ENCODE measurements around the gene CAB39.

Gene CAB39

GRCh38 chr2:230712443-230713330 is at the start of gene CAB39:
CAB39 (plus strand) TSS chr2:230712842; CDS start chr2:230760002, 47,160 bp downstream.
- H3K4me3 ChIP-seq (ENCODE audit: low read length), result peak within 1 kb of the TSS; percentile 88
- peaks cover 28% of the 10 kb centered on the region for H3K4me1 ChIP-seq (ENCODE audit: control insufficient read depth, insufficient read depth, low read length)
- H3K27me3 ChIP-seq (replicated peaks; ENCODE audit: control insufficient read depth, insufficient read depth, low read length), result no peaks in the 10 kb centered on the region

GRCh38 chr2:230664128-230664527 is 48.5 kb upstream of the CAB39 start:
- no peak overlapping the region for H3K4me3 ChIP-seq (ENCODE audit: low read length)
- H3K9ac ChIP-seq (ENCODE audit: low read length), result no peak overlapping the region
- H3K4me1 ChIP-seq (ENCODE audit: control insufficient read depth, insufficient read depth, low read length), result peaks cover 18% of the 10 kb centered on the region
- no peaks in the 10 kb centered on the region for H3K36me3 ChIP-seq (ENCODE audit: control insufficient read depth, insufficient read depth, low read length, severe bottlenecking)
- peak; percentile 30 for DNase-seq (ENCODE audit: low read depth)
- H3K27me3 ChIP-seq (replicated peaks; ENCODE audit: control insufficient read depth, insufficient read depth, low read length), result no peaks in the 10 kb centered on the region
- H3K9me3 ChIP-seq (ENCODE audit: control insufficient read depth, low read length), result no peaks in the 10 kb centered on the region

More at GRCh38 chr2:230712443-230713330, at the start of gene CAB39:
- Histone ChIP-seq H3K9me3 (ENCODE audit: control insufficient read depth, low read length) (no peaks in the 10 kb centered on the region), H3K36me3 (ENCODE audit: control insufficient read depth, insufficient read depth, low read length, severe bottlenecking) (peaks cover 4% of the 10 kb centered on the region), H3K9ac (ENCODE audit: low read length) (peak within 1 kb of the TSS; percentile 95)
- DNase-seq (ENCODE audit: low read depth), result peak; percentile 96

- no peaks in the 10 kb centered on the region for H3K36me3 ChIP-seq (ENCODE audit: control insufficient read depth, insufficient read depth, low read length, severe bottlenecking)
- no peaks in the 10 kb centered on the region for H3K27me3 ChIP-seq (replicated peaks; ENCODE audit: control insufficient read depth, insufficient read depth, low read length)
- H3K4me3 ChIP-seq (ENCODE audit: low read length), result no peak overlapping the region
Measured at GRCh38 chr2:230664844-230665243, 47.8 kb upstream of the CAB39 start.

GRCh38 chr2:230665263-230665691 is 47.4 kb upstream of the CAB39 start:
- H3K4me1 ChIP-seq (ENCODE audit: control insufficient read depth, insufficient read depth, low read length), result peaks cover 16% of the 10 kb centered on the region
- DNase-seq (ENCODE audit: low read depth), result no peak
- no peaks in the 10 kb centered on the region for H3K27me3 ChIP-seq (replicated peaks; ENCODE audit: control insufficient read depth, insufficient read depth, low read length)
- no peaks in the 10 kb centered on the region for H3K9me3 ChIP-seq (ENCODE audit: control insufficient read depth, low read length)
- no peak overlapping the region for H3K4me3 ChIP-seq (ENCODE audit: low read length)
- no peak overlapping the region for H3K9ac ChIP-seq (ENCODE audit: low read length)
- no peaks in the 10 kb centered on the region for H3K36me3 ChIP-seq (ENCODE audit: control insufficient read depth, insufficient read depth, low read length, severe bottlenecking)

More at GRCh38 chr2:230664844-230665243, 47.8 kb upstream of the CAB39 start:
- DNase-seq (ENCODE audit: low read depth), result no peak
- peaks cover 18% of the 10 kb centered on the region for H3K4me1 ChIP-seq (ENCODE audit: control insufficient read depth, insufficient read depth, low read length)
- H3K9ac ChIP-seq (ENCODE audit: low read length), result no peak overlapping the region
- H3K9me3 ChIP-seq (ENCODE audit: control insufficient read depth, low read length), result no peaks in the 10 kb centered on the region

- H3K4me1 ChIP-seq (ENCODE audit: control insufficient read depth, insufficient read depth, low read length), result peaks cover 13% of the 10 kb centered on the region
- no peak overlapping the region for H3K4me3 ChIP-seq (ENCODE audit: low read length)
- H3K36me3 ChIP-seq (ENCODE audit: control insufficient read depth, insufficient read depth, low read length, severe bottlenecking), result no peaks in the 10 kb centered on the region
- no peaks in the 10 kb centered on the region for H3K27me3 ChIP-seq (replicated peaks; ENCODE audit: control insufficient read depth, insufficient read depth, low read length)
- DNase-seq (ENCODE audit: low read depth), result no peak
- no peaks in the 10 kb centered on the region for H3K9me3 ChIP-seq (ENCODE audit: control insufficient read depth, low read length)
- no peak overlapping the region for H3K9ac ChIP-seq (ENCODE audit: low read length)
Measured at GRCh38 chr2:230666446-230666845, 46.2 kb upstream of the CAB39 start.

GRCh38 chr2:230666885-230667712 is 45.5 kb upstream of the CAB39 start:
- DNase-seq (ENCODE audit: low read depth), result peak; percentile 25
- H3K4me1 ChIP-seq (ENCODE audit: control insufficient read depth, insufficient read depth, low read length), result peaks cover 13% of the 10 kb centered on the region

GRCh38 chr2:230668184-230668938 is 44.3 kb upstream of the CAB39 start:
- no peak overlapping the region for H3K9ac ChIP-seq (ENCODE audit: low read length)
- H3K4me3 ChIP-seq (ENCODE audit: low read length), result no peak overlapping the region
- peak; percentile 45 for DNase-seq (ENCODE audit: low read depth)
- H3K9me3 ChIP-seq (ENCODE audit: control insufficient read depth, low read length), result no peaks in the 10 kb centered on the region
- H3K4me1 ChIP-seq (ENCODE audit: control insufficient read depth, insufficient read depth, low read length), result peaks cover 13% of the 10 kb centered on the region
- no peaks in the 10 kb centered on the region for H3K36me3 ChIP-seq (ENCODE audit: control insufficient read depth, insufficient read depth, low read length, severe bottlenecking)
- no peaks in the 10 kb centered on the region for H3K27me3 ChIP-seq (replicated peaks; ENCODE audit: control insufficient read depth, insufficient read depth, low read length)

More at GRCh38 chr2:230666885-230667712, 45.5 kb upstream of the CAB39 start:
- H3K36me3 ChIP-seq (ENCODE audit: control insufficient read depth, insufficient read depth, low read length, severe bottlenecking), result no peaks in the 10 kb centered on the region
- H3K9ac ChIP-seq (ENCODE audit: low read length), result no peak overlapping the region
- no peaks in the 10 kb centered on the region for H3K27me3 ChIP-seq (replicated peaks; ENCODE audit: control insufficient read depth, insufficient read depth, low read length)
- H3K4me3 ChIP-seq (ENCODE audit: low read length), result no peak overlapping the region
- no peaks in the 10 kb centered on the region for H3K9me3 ChIP-seq (ENCODE audit: control insufficient read depth, low read length)

GRCh38 chr2:230668939-230669303 is 43.7 kb upstream of the CAB39 start:
- no peak for DNase-seq (ENCODE audit: low read depth)
- H3K4me1 ChIP-seq (ENCODE audit: control insufficient read depth, insufficient read depth, low read length), result peaks cover 13% of the 10 kb centered on the region
- no peak overlapping the region for H3K4me3 ChIP-seq (ENCODE audit: low read length)
- H3K9me3 ChIP-seq (ENCODE audit: control insufficient read depth, low read length), result no peaks in the 10 kb centered on the region
- H3K9ac ChIP-seq (ENCODE audit: low read length), result no peak overlapping the region
- no peaks in the 10 kb centered on the region for H3K36me3 ChIP-seq (ENCODE audit: control insufficient read depth, insufficient read depth, low read length, severe bottlenecking)
- H3K27me3 ChIP-seq (replicated peaks; ENCODE audit: control insufficient read depth, insufficient read depth, low read length), result no peaks in the 10 kb centered on the region

GRCh38 chr2:230669386-230669950 is 43.2 kb upstream of the CAB39 start:
- DNase-seq (ENCODE audit: low read depth), result no peak
- H3K4me3 ChIP-seq (ENCODE audit: low read length), result no peak overlapping the region

GRCh38 chr2:230671117-230671516 is 41.5 kb upstream of the CAB39 start:
- Histone ChIP-seq H3K4me3 (ENCODE audit: low read length) (no peak overlapping the region), H3K27me3 (replicated peaks; ENCODE audit: control insufficient read depth, insufficient read depth, low read length) (peaks cover 4% of the 10 kb centered on the region), H3K36me3 (ENCODE audit: control insufficient read depth, insufficient read depth, low read length, severe bottlenecking) (no peaks in the 10 kb centered on the region), H3K9me3 (ENCODE audit: control insufficient read depth, low read length) (no peaks in the 10 kb centered on the region), H3K4me1 (ENCODE audit: control insufficient read depth, insufficient read depth, low read length) (peaks cover 13% of the 10 kb centered on the region), H3K9ac (ENCODE audit: low read length) (no peak overlapping the region)
- DNase-seq (ENCODE audit: low read depth), result peak; percentile 42

More at GRCh38 chr2:230669386-230669950, 43.2 kb upstream of the CAB39 start:
- Histone ChIP-seq H3K36me3 (ENCODE audit: control insufficient read depth, insufficient read depth, low read length, severe bottlenecking) (no peaks in the 10 kb centered on the region), H3K4me1 (ENCODE audit: control insufficient read depth, insufficient read depth, low read length) (peaks cover 13% of the 10 kb centered on the region), H3K9me3 (ENCODE audit: control insufficient read depth, low read length) (no peaks in the 10 kb centered on the region), H3K9ac (ENCODE audit: low read length) (no peak overlapping the region), H3K27me3 (replicated peaks; ENCODE audit: control insufficient read depth, insufficient read depth, low read length) (peaks cover 4% of the 10 kb centered on the region)
